ENCODE data around the gene CNTN1. TPM values are rescaled to one million over a fixed set of nuclear protein-coding genes. Genes with fewer than 3 reads are reported as not detected.

CNTN1 gene
- polyA plus RNA-seq, 1 donor from 2014 or later: 101 TPM

GRCh38 chr12:41014643-41015020 is 322.4 kb downstream of the CNTN1 start:
- TF ChIP-seq MXI1 (conservative IDR thresholded peaks at IDR 0.05; ENCODE audit: poor library complexity, severe bottlenecking): no peak
- TF ChIP-seq REST (IDR thresholded peaks at IDR 0.05; ENCODE audit: borderline replicate concordance): no peak
- no peak for TF ChIP-seq TAF1 (IDR thresholded peaks at IDR 0.05; ENCODE audit: low read depth)
- no peak for TF ChIP-seq EP300 (conservative IDR thresholded peaks at IDR 0.05; ENCODE audit: poor library complexity, severe bottlenecking)
- no peak for TF ChIP-seq POLR2AphosphoS5 (IDR thresholded peaks at IDR 0.05)
- TF ChIP-seq CTCF (IDR thresholded peaks at IDR 0.05; ENCODE audit: poor library complexity, severe bottlenecking): no peak
- no peak for TF ChIP-seq SMC3 (conservative IDR thresholded peaks at IDR 0.05; ENCODE audit: poor library complexity)
- H3K9me3 ChIP-seq (ENCODE audit: low read length): peaks cover 6% of the 10 kb centered on the region
- H3K27me3 ChIP-seq (ENCODE audit: insufficient read depth, low read depth, low read length): no peaks in the 10 kb centered on the region
- no peaks in the 10 kb centered on the region for H3K36me3 ChIP-seq (ENCODE audit: insufficient read depth, low read length)
- H3K9ac ChIP-seq (ENCODE audit: low read length): no peak overlapping the region
- H3K9me2 ChIP-seq (ENCODE audit: insufficient read depth, low read length): no peaks in the 10 kb centered on the region
- no peak overlapping the region for H2AFZ ChIP-seq (ENCODE audit: low read depth, low read length)
- no peaks in the 10 kb centered on the region for H3F3A ChIP-seq (ENCODE audit: insufficient read depth, low read length, poor library complexity, severe bottlenecking)
- H3K79me2 ChIP-seq (replicated peaks; ENCODE audit: insufficient read depth, low read length): no peaks in the 10 kb centered on the region
- H3K4me2 ChIP-seq (ENCODE audit: low read length): no peak overlapping the region
- H4K20me1 ChIP-seq (ENCODE audit: insufficient read depth): no peaks in the 10 kb centered on the region
- H3K4me3 ChIP-seq (ENCODE audit: low read length): no peak overlapping the region
- H3K27ac ChIP-seq (ENCODE audit: low read length): no peak overlapping the region

GRCh38 chr12:41018010-41018409 is 325.8 kb downstream of the CNTN1 start:
- TF ChIP-seq SMC3 (conservative IDR thresholded peaks at IDR 0.05; ENCODE audit: poor library complexity) (no peak), EZH2 (IDR thresholded peaks at IDR 0.05; ENCODE audit: borderline replicate concordance, insufficient read depth, low read length, poor library complexity, severe bottlenecking) (no peak), EP300 (conservative IDR thresholded peaks at IDR 0.05; ENCODE audit: poor library complexity, severe bottlenecking) (no peak), TAF1 (IDR thresholded peaks at IDR 0.05; ENCODE audit: low read depth) (no peak), RAD21 (conservative IDR thresholded peaks at IDR 0.05) (no peak), CTCF (IDR thresholded peaks at IDR 0.05; ENCODE audit: poor library complexity, severe bottlenecking) (no peak), MXI1 (conservative IDR thresholded peaks at IDR 0.05; ENCODE audit: poor library complexity, severe bottlenecking) (no peak), POLR2AphosphoS5 (IDR thresholded peaks at IDR 0.05) (no peak), REST (IDR thresholded peaks at IDR 0.05; ENCODE audit: borderline replicate concordance) (no peak)
- H3K9ac ChIP-seq (ENCODE audit: low read length): no peak overlapping the region
- no peaks in the 10 kb centered on the region for H3K9me3 ChIP-seq (ENCODE audit: low read length)

More at GRCh38 chr12:41018010-41018409, 325.8 kb downstream of the CNTN1 start:
- no peaks in the 10 kb centered on the region for H3F3A ChIP-seq (ENCODE audit: insufficient read depth, low read length, poor library complexity, severe bottlenecking)
- no peaks in the 10 kb centered on the region for H3K79me2 ChIP-seq (replicated peaks; ENCODE audit: insufficient read depth, low read length)
- no peaks in the 10 kb centered on the region for H4K20me1 ChIP-seq (ENCODE audit: insufficient read depth)
- no peak overlapping the region for H3K4me2 ChIP-seq (ENCODE audit: low read length)
- H3K9me2 ChIP-seq (ENCODE audit: insufficient read depth, low read length): no peaks in the 10 kb centered on the region
- H3K4me3 ChIP-seq (ENCODE audit: low read length): no peak overlapping the region
- no peaks in the 10 kb centered on the region for H3K36me3 ChIP-seq (ENCODE audit: insufficient read depth, low read length)
- no peak overlapping the region for H2AFZ ChIP-seq (ENCODE audit: low read depth, low read length)
- no peaks in the 10 kb centered on the region for H3K27me3 ChIP-seq (ENCODE audit: insufficient read depth, low read depth, low read length)
- H3K27ac ChIP-seq (ENCODE audit: low read length): no peak overlapping the region

Measured in neural cell (in vitro differentiated cells).